WTC11 (cell line): Measurements from ENCODE around the gene OR4B1.

ENCODE experiments used
- CREB1 ChIP-seq: sonication (generic); formaldehyde crosslinking; IDR thresholded peaks from 2 replicates; pipeline ENCODE4 v1.8.0; 2023; ENCODE audit warnings: mild to moderate bottlenecking, missing genetic modification reagents
- CTCF ChIP-seq: fragments of 200-600 bp; IDR thresholded peaks from 2 replicates; pipeline ENCODE4 v1.8.0; 2022; ENCODE audit warnings: antibody characterized with exemption
- E2F5 ChIP-seq: sonication (generic); formaldehyde crosslinking; IDR thresholded peaks from 2 replicates; pipeline ENCODE4 v1.8.1; 2022; ENCODE audit warnings: mild to moderate bottlenecking, moderate library complexity, missing genetic modification reagents
- EMX1 ChIP-seq: fragments of 250-450 bp; sonication (Bioruptor Pico); IDR thresholded peaks from 2 replicates; pipeline ENCODE4 v1.8.0; 2021; ENCODE audit warnings: mild to moderate bottlenecking
- FOXJ3 ChIP-seq: sonication (generic); formaldehyde crosslinking; IDR thresholded peaks from 2 replicates; pipeline ENCODE4 v1.9.0; 2021; ENCODE audit warnings: missing genetic modification reagents, mild to moderate bottlenecking, borderline replicate concordance
- FOXP1 ChIP-seq: sonication (generic); formaldehyde crosslinking; IDR thresholded peaks from 2 replicates; pipeline ENCODE4 v1.8.0; 2022; ENCODE audit warnings: missing genetic modification reagents, mild to moderate bottlenecking, moderate library complexity, borderline replicate concordance
- MXD4 ChIP-seq: fragments of 250-450 bp; sonication (Bioruptor Pico); IDR thresholded peaks from 2 replicates; pipeline ENCODE4 v1.8.0; 2021; ENCODE audit warnings: mild to moderate bottlenecking, moderate library complexity, borderline replicate concordance
- NFYB ChIP-seq: sonication (generic); formaldehyde crosslinking; conservative IDR thresholded peaks from 2 replicates; pipeline ENCODE4 v1.8.0; 2022; ENCODE audit warnings: low read depth, missing genetic modification reagents
- PRDM15 ChIP-seq: sonication (generic); formaldehyde crosslinking; IDR thresholded peaks from 2 replicates; pipeline ENCODE4 v1.8.0; 2022; ENCODE audit warnings: missing genetic modification reagents
- ZNF138 ChIP-seq: sonication (generic); formaldehyde crosslinking; conservative IDR thresholded peaks from 2 replicates; pipeline ENCODE4 v1.8.1; 2022; ENCODE audit warnings: mild to moderate bottlenecking, moderate library complexity, missing genetic modification reagents
- ZNF232 ChIP-seq: sonication (generic); formaldehyde crosslinking; IDR thresholded peaks from 2 replicates; pipeline ENCODE4 v1.8.0; 2022; ENCODE audit warnings: mild to moderate bottlenecking, missing genetic modification reagents
- TF ChIP-seq, protein P1 (sequence below): sonication (generic); formaldehyde crosslinking; IDR thresholded peaks from 2 replicates; pipeline ENCODE4 v1.8.1; 2022; ENCODE audit warnings: missing genetic modification reagents, borderline replicate concordance
- TF ChIP-seq, protein P2 (sequence below): sonication (generic); formaldehyde crosslinking; IDR thresholded peaks from 2 replicates; pipeline ENCODE4 v1.8.0; 2022; ENCODE audit warnings: mild to moderate bottlenecking, missing genetic modification reagents

- TF ChIP-seq CTCF (no peak), E2F5 (CRISPR knock-in tag) (no peak), CREB1 (CRISPR knock-in tag) (no peak), MXD4 (no peak), NFYB (CRISPR knock-in tag) (no peak), FOXJ3 (CRISPR knock-in tag) (no peak), ZNF138 (CRISPR knock-in tag) (no peak), ZNF232 (CRISPR knock-in tag) (no peak), PRDM15 (CRISPR knock-in tag) (no peak), FOXP1 (CRISPR knock-in tag) (no peak), EMX1 (CRISPR knock-in tag) (no peak)
- TF ChIP-seq, protein P1, sequence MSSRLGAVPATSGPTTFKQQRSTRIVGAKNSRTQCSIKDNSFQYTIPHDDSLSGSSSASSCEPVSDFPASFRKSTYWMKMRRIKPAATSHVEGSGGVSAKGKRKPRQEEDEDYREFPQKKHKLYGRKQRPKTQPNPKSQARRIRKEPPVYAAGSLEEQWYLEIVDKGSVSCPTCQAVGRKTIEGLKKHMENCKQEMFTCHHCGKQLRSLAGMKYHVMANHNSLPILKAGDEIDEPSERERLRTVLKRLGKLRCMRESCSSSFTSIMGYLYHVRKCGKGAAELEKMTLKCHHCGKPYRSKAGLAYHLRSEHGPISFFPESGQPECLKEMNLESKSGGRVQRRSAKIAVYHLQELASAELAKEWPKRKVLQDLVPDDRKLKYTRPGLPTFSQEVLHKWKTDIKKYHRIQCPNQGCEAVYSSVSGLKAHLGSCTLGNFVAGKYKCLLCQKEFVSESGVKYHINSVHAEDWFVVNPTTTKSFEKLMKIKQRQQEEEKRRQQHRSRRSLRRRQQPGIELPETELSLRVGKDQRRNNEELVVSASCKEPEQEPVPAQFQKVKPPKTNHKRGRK (CRISPR knock-in tag), result no peak
- TF ChIP-seq, protein P2, sequence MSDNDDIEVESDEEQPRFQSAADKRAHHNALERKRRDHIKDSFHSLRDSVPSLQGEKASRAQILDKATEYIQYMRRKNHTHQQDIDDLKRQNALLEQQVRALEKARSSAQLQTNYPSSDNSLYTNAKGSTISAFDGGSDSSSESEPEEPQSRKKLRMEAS (CRISPR knock-in tag), result no peak
Measured at GRCh38 chr11:48184452-48184851, 32.2 kb upstream of the OR4B1 start.
